ENCODE data around the gene PDGFA.

PDGFA gene

GRCh38 chr7:485188-486081 lies 34.2 kb downstream of the PDGFA start:
- no peak for DNase-seq

DNA sequence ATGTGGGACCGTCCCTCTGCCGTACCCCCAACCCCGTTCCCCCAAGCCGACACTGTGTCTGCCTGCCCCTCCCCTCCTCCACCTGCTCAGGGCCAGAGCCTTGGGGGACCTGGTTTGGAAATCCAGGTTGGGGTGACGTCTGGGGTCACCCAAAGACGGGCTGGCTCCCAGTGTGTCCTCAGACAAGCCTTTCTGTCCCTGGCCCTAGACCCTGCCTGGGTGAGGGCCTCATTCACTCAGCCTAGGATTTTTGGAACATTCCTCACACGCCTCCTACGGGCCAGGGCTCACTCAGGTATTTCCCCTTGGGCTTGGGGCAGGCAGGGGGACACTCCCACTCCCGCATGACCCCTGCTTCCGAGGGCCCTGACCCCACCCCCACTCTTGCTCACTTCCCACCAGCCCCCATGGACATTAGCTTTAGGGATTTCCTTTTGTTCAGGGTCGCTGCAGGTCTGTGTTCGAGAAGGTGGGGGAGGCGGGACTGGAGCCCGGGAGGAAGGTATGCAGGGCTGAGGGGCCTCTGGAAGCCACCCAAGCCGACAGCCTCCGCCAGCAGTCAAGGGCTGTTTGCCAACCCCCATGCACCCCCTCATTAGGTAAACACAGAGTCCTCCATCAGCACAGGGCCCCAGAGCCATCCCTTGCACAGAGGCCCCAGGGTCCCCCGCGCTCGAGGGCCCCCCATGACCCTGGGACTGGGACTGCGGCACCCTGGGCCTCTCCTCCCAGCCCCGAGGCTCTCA lies 35.1 kb downstream of the PDGFA start:
- DNase-seq, result no peak

DNA sequence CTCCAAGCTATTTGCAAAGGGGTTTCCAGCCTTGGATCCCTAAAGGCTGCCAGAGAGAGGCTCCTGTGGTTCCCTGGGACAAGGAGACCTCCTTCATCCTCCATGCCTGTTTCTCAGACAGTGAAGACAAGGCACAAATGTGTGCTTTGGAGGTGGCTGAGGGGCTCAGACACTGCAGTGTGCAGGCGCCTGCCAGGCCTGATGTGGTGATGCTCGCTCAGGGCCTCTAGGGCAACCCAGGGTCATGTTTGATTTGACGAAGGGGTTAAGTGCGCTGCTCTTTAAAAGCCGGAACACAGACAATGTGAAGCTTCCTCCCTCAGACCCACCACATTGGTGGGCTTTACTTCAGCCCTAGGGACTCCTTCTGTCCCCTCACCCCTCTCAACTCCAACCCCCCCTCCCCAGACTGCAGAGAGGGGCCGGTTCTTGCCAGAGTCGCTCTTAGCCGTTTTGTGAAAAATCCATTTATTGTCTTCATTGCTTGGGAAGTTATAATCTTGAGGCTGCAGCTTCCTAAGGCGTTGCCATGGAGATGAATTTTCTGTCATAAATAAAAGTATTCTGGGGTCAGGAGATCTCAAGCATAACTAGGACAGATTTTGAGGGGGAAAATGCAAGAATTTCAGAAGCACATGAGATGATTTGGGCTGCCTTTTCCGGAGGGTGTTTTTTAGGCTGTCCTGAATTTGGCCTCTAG lies 35.8 kb downstream of the PDGFA start:
- no peak for DNase-seq

GRCh38 chr7:482521-483083 lies 37.0 kb downstream of the PDGFA start:
- no peak for DNase-seq

DNA sequence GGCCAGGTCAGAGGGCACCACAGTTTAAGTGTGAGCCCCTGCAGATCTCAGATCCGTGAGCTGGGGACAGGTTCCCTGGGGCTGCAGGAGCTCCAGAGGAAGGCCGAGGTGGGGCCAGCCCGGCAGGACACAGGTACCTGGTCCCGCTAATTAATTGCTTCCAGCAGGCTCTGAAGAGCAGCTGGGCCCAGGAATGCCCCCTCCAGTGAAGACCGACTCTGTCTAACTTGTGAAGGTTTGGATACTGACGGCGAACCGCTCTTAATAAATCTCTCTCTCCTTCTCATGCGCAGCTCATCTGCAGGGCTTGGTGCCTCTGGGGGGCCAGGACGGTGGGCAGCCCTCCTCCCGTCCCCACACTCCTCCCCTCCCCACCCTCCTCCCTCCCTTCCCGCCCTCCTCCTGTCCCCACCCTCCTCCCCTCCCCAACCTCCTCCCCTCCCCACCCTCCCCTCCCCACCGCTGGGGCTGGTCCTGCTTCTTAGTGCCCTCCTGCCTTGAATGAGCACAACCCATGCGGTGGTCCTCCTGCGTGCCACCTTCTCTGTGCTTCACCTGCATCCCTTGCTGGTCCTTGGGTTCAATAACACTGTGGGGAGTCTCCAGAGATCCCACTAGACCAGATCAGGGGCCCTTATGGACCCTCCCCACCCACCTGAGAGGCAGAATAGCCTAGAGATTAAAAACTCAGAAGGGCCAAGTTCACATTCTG lies 38.3 kb downstream of the PDGFA start:
- DNase-seq, result no peak

DNA sequence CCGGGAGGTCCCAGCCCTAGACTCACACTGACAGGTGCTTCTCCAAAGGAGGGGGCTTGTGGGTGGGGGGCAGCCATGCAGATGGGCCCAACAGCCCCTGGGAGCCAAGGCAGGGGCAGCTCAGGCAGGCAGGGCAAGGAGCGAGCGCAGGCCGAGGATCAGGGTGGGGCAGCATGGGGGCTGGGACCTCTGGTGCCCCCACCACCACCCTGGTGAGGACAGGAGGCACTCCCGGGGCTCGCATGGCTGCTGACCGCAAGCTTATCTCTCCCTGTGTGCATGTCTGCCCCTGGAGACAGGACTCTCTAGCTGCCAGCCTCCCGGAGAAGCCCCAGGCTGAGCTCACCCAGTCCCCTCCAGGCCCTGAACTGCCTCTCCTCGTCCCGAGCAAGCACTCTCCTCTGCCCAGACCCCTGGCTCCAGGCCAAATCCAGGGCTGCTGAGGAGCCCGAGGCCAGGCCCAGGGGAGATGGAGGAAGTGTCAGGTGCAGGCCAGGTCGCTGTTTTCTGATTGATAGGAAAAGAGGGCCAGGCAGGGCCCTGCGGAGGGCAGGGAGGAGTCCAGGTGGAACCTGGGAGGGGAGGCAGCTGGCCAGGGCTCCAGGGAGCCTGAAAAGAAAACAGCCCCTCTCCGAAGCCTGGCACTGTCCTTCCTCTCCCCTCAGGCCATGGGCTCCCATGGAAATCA lies 39.0 kb downstream of the PDGFA start:
- no peak for DNase-seq

GRCh38 chr7:479948-480499 lies 39.6 kb downstream of the PDGFA start:
- no peak for DNase-seq

DNA sequence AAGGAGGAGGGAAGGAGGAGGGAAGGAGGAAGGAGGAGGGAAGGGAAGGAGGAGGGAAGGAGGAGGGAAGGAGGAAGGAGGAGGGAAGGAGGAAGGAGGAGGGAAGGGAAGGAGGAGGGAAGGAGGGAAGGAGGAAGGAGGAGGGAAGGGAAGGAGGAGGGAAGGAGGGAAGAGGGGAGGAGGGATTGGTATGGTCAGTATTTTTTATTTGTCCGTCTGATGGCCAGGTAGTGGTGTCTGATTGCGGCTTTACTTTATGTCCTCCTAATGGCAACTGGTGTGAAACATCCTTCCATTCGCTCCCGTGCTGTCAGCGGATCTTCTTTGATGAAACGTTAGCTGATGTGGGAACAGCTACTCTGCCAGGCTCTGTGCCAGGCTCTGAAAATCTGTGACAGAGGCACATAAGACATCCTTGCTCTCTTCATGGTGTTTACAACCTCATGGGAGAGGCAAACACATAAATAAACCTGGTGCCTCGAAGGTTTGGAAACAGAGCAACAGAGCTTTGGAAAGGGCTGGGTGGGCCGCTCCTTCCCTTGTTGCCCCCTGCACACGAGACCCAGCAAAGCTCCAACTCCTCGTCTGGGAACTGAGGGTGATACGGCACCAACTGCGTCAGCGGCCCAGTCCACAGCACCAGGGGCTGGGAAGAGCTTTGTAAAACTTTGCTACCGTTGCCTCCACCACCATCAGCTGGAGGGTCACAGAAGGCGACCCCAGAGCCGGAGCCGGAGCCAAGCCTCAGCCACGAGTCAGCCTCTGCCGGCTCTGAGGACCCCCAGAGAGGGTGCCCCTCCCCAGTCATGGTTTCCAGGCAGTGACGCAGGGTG lies 40.3 kb downstream of the PDGFA start:
- DNase-seq, result no peak

DNA sequence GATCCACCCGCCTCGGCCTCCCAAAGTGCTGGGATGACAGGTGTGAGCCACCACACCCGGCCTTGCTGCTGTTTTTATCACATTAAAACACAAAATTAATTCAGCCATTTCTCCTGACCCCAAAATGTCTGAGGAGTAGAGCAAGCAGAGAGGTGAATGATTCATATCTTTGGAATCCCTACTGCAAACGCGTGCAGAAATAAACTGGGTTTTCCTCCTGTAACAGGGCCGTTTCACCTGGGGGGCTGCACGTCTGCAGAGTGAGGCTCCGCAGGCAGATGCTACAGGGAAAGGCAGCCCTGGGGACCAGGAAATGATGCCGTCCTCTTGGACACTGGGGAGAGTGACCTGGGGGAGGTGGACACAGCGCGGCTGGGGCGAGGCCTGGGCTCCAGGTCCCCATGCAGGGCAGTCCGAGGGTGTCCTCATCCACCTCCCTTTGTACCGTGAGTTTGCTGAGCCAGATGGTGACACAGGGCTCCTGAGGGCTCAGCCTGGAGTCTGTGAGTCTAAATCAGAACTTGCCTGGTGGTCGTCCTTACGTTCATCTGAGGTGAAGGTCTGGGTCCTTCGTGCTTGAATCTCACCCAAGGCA lies 41.9 kb downstream of the PDGFA start:
- DNase-seq, result no peak

- no peak for DNase-seq
Observed at GRCh38 chr7:476736-477360, 42.8 kb downstream of the PDGFA start.

- no peak for DNase-seq
Observed at GRCh38 chr7:475951-476441, 43.6 kb downstream of the PDGFA start.

- no peak for DNase-seq
Observed at GRCh38 chr7:475425-475728, 44.3 kb downstream of the PDGFA start.

- no peak for DNase-seq
Observed at GRCh38 chr7:474605-475424, 44.8 kb downstream of the PDGFA start.

DNA sequence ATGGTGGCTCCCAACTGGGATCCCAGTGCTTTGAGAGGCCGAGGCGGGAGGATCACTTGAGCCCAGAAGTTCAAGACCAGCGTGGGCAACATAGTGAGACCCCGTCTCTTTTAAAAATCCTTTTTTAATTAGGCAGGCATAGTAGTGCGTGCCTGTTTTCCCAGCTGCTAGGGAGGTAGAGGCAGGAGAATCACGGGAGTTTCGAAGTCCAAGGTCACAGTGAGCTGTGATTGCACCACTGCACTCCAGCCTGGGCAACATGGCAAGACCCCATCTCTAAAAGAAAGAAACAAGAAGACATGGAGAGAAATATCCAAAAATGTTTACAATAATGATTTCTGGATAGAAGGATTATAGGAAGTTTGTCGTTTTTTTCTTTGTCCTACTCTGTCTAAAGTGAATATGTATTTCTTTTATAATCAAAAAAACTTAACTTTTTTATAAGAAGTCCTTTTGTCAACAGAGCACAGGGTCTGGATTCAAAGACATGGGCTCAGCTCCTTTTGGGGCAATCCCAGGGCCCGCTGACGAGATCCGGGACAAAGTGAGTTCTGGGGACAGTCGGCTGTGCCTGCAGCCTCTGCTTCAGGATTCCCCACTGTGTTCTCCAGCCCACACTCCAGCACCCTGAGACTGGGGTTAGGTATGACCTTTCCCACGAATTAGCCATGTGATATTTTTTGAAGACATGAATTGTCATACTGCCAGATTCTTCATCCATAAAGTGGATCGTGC lies 45.6 kb downstream of the PDGFA start:
- no peak for DNase-seq

DNA sequence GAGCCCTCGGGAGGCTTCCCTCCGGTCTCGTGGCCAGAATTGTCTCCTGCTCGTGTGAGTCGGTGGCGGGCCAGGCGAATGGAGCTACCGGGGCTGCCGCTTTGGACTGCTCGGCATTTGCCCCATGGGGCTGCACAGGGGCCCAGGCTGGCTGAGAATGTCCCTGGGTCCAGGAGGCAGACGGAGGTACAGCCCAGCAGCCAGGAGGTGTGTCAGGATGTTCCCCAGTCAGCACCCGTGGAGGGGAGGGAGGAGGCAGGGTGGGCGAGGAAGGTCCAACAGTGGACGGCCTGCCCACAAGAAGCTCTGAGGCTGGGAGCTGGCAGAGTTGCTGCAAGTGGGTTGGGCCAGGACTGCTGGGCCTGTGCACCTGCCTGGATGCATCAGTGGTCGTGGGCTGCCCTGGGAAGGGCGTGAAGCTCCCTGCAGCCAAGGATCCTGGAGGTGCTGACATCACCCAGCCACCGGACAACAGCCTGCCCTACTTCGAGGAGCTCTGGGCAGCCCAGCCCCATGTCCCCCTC lies 46.4 kb downstream of the PDGFA start:
- DNase-seq, result no peak

GRCh38 chr7:472640-472957 lies 47.0 kb downstream of the PDGFA start:
- no peak for DNase-seq

- DNase-seq, result peak; percentile 26
Observed at GRCh38 chr7:471866-472639, 47.6 kb downstream of the PDGFA start.

All from CD4-positive, alpha-beta T cell treated with Interleukin-6 for 4 hours (primary cell).